Stimulated activated CD4-positive, alpha-beta T cell treated with anti-CD3 and anti-CD28 coated beads, Interleukin-4, amount 100 ng/mL, for 1 hour (primary cell): ENCODE data around the gene BABAM2.

Experiments used
- DNase-seq: peaks from one replicate; pipeline ENCODE4 v3.0.0-alpha.2; 2020

Gene BABAM2

DNA sequence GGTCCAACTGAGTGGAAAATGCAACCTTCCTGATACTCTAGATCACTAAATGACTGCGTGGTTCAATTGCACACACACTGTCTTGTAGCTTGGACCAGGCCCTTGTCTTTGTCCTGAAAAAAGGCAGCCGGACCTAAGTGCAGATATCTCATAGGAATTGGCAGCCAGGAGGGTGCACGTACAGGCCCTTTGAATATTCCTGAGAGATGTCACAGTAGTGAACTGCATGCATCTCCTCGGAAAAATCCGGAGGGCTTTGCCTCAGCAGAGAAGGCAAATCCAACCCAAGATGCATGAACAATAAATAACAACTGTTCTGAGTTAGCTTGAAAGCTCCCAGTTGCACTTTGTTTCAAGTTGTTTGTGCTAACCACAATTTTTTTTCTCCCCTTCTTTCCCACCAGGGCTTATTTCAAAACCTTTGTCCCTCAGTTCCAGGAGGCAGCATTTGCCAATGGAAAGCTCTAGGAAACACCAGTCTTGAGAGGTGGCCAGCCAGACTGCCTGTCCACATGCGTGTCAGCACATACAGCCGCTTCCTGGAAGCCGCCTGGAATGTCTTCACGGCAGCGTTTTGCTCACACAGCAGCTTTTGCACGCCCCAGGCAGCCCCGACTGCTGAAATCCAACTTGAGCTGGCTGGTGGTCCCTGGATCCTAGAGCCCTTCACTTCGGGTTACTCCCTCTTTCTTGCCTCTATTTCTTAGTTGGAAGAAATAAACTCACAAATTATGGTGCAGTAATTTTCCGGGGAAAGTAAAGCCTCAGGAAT lies 447.7 kb downstream of the BABAM2 start:
- no peak for DNase-seq

DNA sequence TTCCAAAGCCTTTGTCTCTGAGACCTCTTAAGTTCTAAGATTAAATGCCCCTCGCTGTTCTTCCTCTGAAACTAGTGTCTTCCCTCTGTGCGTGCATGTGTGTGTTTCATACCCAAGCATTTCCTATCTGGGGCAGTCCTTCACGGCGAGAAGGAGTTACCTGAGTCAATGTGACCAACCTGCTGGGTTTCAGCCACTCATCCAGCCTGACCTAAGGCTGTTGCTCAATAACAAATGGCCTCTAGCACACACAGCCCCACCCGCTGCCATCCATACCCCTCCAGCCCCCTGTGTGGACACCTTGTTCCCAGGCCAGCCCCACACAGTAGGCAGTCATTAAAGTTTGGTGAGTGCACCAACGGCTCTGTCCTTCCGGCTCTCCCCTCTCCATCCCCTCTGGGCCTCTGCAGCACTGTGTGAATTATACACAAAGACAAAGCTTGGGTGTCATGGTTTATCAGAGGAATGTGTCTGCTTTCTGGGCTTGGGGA lies 448.3 kb downstream of the BABAM2 start:
- DNase-seq = no peak

DNA sequence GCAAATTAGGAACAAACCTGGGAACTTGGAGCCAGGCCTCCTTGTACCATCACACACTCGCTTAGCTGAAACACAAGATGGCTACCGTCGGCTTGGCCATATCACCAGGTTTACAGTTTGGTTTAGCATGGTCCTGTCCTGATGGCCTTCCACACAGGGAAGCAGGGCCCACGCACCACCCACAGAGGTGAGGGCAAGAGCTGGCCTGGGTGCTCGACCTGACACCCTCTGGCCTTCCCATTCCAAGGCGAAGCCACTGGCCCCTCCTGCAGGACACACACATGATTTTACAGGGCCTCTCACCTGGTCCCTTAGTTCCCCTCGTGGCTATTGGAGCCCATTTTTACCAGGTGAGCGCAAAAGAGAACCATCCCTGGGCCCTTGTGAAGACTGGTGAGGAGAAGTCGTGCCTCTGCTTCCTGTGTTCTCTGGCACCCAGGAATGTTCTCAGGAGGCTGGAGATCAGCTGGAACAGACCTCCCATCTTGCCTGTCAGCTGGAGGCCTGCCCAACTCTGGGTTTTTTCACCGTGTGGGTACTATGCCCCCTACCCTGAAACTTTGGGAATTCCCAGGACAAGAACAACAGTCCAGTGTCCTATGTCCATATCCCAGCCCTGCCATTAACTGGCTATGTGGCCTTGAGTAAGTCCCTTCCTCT lies 449.1 kb downstream of the BABAM2 start:
- no peak for DNase-seq

DNA sequence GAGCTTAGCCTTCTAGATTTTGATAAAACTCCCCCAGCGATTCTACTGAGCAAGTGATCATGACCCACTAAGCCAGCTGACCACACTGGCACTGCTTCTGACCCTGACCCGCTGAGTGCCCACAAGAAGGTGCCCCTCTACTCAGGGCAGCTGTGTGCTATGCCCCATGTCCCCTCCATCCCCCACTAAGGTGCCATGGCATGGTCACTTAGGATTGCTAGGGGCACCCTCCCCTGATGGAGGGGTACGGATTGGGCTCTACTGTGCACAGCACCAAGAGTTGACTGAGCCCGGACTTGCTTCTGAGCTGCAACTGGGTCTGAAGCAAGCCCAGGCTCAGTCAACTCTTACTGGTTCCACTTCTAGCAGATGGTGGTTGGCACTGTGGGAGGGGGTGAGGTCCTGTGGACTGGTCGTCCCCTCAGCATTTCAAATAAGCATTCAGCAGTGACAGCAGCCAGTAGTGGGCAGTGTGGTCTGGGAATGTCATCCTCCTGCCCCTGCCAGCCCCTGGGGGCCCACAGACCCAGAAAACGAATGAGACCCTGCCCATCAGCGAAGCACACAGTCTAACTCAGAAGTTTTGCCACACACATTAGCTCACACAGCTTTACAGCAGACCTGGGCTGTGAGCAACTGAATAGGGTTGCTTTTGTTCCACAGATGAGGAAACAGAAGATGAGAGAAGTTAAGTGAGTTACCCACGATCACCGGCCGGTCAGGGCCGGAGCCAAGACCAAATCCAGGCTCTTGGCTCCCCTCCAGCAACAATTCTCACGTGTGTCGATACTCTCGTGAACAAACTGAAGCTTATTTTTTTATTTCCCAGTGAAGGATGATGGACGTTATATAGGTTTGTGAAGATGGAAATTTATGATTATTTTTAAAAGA lies 450.0 kb downstream of the BABAM2 start:
- DNase-seq = no peak

DNA sequence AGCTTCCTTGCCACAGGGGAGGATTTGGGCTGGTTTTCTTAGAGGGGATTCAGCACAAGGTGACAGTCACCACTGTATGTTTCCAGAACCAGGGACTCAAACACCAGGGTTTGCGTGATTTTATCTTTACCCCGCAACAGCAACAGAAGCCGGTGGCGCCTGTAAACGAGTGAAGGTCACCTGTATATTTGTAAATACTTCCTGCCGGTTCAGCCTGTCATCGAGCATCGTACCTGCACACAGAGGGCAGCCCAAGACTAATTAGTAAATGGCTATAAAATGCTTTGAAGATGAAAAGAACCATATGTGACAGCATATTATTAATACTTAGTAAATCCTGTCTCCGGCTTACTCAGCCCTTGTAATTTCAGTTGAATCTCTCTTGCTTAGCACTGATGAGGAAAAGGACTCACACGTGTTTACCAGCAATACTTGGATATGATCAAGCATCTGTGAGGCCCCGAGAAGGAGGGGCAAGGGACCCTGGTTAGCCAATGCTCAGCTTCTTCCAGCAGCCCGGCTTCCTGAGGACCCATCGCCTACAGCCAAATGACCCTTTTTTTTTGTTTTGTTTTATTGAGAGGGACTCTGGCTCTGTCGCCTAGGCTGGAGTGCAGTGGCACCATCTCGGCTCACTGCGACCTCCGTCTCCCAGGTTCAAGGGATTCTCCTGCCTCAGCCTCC lies 450.8 kb downstream of the BABAM2 start:
- no peak for DNase-seq

DNA sequence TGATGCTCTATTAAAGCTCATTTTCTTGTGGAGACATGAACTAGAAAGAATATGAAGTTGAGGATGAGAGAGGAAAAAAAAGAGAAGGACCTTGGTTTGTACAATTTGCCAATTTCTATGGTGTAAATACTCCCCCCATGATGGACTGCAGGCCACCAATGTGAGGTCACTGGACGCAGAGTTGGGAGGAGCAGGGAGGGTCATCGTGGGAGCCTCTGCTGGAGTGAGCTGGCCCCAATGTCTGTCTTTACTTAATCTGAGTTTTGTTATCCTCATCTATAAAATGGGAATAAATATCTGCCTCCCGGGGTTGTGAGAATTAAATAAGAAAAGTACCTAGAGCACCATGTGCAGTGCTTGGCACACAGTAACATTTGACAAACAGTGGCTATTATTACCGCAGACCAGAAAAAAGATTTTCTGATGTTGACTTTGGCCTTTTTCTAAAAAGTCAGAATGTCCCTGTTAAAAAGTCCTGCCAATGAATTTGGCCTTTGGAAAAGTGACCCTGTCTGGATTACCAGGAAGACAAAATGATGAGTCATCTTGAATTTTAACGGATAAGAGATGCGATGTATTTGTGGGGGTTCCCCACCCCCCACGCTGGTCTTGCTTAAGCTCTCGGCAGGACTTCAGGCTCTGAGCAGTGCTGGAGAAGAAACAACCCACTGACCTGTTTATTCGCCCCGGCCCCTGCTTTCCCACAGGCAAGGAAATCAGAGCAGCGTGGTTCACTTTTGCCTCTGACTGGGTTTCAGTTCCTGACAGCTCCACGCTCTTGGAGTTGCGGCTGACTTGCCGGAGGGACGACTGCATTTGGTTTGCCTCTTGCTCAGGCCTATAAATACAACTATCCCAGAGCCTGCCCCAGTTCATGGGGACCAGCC lies 451.8 kb downstream of the BABAM2 start:
- DNase-seq = no peak

DNA sequence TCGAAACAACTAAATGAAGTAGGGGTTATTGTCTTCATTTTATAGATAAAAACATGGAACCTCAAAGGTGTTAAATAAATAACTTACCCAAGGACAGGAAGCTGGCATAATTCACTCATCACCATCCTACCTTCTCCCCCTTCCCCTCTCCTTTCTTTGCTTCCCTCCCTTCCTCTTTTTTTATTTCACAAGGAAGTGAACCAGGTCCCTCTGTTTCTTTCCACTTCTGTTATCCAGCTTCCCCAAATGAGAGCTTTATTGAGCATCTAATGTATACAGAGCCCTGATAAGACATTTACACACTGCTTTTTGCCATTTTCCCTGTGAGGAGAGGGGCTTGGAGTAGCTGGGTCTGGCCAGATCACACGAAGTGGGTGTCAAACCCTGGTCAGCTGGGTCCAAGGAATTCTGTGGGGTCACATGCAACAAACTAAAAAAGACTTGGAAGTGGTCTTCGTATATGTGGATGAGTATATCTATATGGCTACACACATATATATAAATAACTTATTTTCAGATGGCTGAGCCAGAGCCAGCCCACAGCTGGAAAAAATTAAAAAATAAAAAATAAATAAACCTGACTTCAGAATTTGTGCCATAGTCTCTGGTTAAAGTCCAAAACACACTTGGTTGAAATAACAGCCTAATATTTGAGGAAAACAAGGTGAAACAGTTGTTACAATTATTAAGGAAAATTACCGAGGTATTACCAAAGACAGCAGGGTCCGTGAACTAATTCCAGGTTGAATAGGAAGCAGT lies 452.8 kb downstream of the BABAM2 start:
- DNase-seq = no peak

DNA sequence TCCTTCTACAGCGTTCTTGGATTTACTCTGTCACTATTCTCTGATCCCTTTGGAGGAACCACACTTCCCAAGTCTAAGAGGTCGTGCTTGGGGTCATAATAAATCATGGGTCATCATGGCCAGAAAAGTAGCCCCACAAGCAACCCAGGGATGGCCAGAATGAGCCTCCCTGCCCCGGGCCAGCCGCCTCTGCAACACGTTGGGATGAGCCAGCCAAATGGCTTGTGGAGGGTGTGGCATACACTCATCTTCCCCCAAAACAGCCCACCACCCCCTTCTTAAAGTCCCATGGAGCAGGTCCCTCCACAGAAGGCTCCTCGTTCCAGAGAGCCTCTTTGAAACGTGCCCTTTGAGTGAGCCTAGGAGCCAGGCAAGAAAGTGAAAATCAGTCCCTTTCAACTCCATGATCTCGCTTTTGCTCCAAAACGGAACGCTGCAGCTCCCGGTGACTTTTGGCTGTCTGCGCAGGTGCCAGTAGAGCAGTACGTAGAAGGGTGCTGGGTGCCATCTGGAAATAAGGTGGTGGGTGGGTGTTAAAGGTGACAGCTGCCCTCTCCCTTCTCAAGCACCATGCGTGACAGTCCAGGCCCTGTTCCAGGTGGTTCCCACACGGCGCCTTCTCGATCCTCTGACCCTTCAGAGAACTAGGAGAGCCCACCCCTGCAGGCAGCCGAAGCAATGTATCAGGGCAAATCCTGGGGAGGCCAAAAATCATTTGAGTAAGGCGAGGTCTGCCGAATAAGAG lies 453.6 kb downstream of the BABAM2 start:
- DNase-seq = no peak

DNA sequence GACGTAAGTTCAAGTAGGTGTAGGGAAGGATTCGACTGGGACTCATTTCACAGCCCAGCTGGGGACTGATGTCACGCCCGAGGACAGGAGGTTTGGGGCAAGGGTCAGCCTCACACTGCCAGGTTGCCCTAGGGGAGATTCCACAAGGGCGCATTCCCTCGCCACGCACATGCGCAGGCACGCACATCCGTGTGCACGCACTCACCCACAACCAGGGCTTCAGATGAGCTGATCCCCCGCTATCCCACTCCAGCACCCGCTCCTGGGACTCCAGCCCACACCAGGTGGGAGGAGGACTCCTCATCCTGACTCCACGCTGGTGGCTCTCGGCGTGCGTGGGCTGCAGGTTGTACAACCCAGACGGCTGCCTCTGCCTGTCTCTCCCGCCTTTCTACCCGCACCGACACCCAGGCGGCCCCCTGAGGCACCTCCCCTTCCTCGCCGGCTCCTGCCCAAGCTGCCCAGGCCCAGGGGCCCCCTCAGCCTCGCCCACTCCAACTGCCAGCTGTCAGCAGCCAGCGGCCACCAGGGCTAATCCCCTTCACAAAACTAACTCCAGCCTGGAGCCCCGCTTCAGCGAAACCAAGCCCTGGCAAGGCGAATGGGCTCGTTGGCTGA lies 454.3 kb downstream of the BABAM2 start:
- no peak for DNase-seq

DNA sequence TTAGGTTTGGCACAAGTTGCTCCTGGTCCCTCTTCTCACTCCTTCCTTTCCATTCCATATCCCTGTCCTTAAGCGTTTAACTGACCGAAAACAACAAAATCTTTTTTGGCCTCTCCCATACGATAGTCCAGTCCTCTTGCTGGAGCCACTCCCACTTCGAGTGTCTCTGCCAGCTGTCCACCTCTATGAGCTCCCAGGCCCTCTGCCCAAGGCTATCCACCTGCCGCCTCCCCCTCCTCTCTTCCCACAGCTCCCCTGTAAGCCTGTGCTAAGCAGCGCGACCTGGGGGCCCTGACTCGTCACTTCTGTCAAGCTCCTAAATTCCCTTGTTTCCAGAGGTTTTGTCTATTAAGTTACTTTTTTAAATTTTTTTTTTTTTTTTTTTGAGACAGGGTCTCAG lies 455.1 kb downstream of the BABAM2 start:
- no peak for DNase-seq

DNA sequence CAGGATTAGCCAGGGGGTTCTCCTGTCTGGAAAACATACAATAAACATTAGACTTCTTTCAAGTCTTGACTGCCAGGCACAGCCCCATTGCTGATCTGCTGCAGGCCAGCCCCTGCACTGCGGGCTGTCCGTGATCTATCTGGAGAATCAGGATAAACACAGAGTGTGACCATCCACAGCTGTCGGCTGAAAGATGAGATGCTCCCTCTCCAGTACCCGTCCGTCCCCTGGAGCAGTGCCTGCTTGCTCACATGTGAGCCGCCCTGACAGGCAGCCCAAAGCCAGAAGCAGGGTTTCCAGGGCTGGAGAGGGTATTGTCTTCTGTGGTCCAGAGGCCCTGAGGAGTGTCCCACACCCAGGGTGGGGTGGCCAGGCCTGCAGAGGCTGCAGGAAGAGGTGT lies 456.1 kb downstream of the BABAM2 start:
- no peak for DNase-seq

DNA sequence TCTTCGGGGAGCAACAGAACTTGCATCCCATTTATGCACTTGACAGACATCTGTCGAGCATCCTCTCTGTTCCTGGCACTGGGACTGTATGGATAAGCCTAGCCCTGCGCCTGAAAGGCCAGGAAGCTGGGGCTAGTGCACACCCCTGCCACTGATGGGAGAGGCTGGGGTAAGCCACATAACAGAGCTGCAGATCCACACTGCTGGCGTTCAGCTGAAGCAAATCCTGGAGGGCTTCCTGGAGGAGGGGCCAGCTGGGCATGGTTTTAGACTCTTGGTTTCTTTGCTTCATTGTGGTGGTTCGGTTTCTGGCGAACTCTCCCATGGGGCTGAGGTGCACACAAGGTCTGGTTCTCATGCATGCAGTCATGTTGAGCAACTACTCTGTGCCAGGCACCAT lies 456.7 kb downstream of the BABAM2 start:
- no peak for DNase-seq

DNA sequence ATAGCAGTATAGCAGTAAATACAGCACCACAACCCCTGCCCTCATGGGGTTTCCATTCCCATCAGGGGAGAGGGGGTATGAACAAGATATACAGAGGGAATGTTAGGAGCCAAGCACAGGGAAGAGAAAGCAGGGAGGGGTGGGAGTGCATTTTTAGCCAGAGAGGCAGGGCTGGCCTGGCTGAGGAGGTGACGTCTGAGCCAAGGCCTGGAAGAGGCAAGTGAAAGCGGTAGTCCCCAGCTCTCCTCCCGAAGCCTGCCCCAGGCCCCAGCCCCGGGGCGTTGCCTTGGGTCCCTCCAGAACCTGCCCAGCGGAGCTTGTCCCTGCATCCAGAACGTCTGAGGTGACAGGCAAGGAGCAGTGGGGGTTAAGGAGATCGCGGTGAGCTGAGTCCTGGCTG lies 457.1 kb downstream of the BABAM2 start:
- DNase-seq = no peak

DNA sequence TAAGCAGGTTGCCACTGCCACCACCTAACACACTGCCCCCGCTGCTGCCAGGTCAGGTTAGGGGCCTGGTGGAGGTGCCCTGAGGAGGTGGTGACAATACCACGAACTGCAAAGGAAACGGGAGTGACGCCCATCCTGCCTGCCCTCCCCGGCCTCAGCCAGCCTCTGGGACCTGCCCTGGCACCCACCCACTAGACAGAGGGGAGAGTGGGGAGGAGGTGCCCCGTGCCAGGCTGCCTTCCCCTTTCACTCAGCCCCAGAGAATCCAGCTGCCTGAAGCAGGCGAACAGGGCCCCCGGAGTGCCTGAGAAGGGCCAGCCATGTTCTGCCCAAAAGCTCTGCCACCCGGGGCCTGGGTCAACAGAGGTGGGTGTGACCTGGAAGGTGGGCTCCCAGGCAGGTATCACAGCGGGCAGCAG lies 457.6 kb downstream of the BABAM2 start:
- peak; percentile 25 for DNase-seq

DNA sequence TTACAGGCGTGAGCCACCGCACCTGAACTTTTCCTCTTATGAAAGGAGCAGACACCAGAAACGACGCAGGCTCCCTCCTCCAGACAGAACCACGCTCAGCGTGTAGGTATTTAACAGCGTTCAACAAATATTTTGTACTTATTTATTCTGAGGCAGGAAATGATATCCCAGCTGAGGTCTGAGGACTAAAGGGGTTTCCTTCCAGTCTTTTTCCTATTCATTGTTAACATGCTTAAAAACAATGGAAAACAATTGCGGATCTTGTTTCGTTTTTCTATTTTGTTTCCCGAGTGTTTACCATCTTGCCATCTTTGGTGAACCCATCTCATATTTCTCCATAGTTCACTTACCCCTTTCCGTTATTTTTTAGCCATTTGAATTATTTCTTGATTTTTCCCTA lies 458.4 kb downstream of the BABAM2 start:
- DNase-seq = no peak

DNA sequence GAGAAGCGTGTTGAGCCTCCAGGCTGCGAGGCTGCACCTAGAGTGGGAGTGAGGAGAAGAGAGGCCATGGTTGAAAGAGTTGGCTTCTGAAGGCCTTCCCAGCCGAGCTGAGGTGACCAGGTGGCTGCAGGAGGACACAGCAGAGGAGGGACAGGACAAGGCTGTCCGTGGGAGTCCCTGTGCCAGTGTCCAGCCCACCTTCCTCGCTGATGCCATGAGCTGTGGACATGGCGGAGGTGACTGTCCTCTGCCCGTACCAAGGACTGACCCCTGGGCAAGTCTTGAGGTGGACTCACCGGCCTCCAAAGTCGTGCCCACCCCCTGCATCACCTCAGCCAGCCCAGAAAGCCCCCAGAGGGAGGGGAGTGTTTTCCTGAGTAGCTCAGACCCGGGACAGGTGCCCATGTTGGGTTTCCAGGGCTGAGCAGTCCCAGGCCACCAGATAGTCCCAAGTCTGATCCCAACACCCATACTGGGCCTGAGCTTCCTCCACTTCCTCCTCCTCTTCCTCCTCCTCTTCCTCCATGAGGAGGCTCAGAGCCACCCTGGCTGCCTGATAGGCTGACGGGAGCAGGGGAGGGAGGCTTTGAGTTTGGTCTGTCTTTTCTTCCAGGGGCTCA lies 459.1 kb downstream of the BABAM2 start:
- no peak for DNase-seq

DNA sequence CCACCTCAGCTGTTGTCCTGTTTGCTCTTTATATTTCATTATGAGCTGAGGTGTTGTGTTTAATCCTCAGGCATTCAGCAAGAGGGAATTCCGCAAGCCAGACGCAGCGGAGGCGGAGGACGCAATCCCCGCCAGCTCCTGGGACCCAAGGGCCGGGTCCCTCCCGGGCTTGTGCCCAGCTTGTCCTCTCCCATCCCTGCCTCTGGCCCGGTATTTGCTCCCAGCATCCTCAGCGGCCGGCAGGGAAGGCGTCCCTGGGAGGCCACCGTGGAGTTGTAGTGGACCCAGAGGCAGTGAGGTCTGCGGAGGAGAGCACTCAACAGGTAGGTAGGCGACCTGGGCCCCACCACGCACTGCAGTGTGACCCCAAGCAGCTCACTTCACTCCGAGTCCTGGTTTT lies 459.7 kb downstream of the BABAM2 start:
- no peak for DNase-seq

DNA sequence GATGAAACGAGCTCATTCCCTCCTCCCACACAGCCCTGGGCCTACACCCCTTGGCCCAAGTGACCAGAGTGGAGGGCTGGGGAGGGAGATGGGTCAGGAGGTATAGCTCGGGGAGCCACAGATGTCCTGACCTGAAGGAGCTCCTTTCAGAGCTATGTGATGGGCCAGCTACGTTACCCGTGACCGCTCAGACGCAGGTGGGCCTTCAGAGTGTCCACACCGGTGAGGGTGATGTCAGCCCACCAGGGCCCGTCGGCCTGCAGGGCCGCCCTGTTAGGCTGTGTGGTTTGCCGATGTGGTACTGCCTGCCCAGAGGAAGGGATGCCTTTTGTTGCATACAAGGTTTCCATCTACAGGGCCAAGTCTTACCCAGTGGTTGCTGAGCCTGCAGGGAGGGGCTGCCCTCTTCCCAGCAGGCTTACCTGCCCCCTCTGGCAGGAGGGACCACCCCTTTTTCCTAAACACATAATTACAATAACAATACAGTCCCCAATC lies 460.3 kb downstream of the BABAM2 start:
- DNase-seq = no peak

DNA sequence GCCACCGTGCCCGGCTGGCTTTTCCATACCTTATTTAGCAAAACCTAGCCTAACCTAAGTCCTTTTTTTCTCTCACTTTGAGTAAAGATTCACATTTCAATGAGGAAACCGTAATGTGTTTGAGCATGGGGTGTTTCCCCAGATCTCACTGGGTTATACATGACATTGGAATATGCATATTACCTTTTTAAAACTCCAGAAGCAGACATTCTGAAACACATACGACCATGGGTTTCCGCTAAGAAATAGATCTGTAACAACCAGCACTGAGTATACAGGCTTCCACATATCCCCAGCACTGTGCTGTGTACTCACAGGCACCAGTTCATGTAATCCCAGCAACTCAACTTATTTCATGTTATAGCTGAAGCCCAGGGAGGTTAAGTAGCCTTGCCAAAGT lies 461.1 kb downstream of the BABAM2 start:
- no peak for DNase-seq
